K562 (cell line): Measurements from ENCODE around the gene HMBS. TPM values are rescaled to one million over a fixed set of nuclear protein-coding genes. Genes with fewer than 3 reads are reported as not detected.

Experiments used
- COPS2 ChIP-seq: fragments of 450-650 bp; conservative IDR thresholded peaks from 2 replicates; pipeline ENCODE4 v1.6.1; 2016; ENCODE audit warnings: mild to moderate bottlenecking, moderate library complexity
- CREB3L1 ChIP-seq: fragments of 450-650 bp; IDR thresholded peaks from 2 replicates; pipeline ENCODE4 v1.6.1; 2014; ENCODE audit warnings: low read depth, mild to moderate bottlenecking, moderate library complexity, borderline replicate concordance
- ELK3 ChIP-seq: fragments of 450-650 bp; formaldehyde crosslinking; IDR thresholded peaks from 2 replicates; pipeline ENCODE4 v1.4.0; 2020; ENCODE audit warnings: mild to moderate bottlenecking
- FIP1L1 ChIP-seq: fragments of 200-400 bp; formaldehyde crosslinking; IDR thresholded peaks from 2 replicates; pipeline ENCODE4 v1.6.1; 2018; ENCODE audit warnings: mild to moderate bottlenecking, low read depth, low read length; ENCODE audit not compliant: poor library complexity, severe bottlenecking
- GABPA ChIP-seq: fragments of 200-800 bp; sonication (Bioruptor generic); conservative IDR thresholded peaks from 2 replicates; pipeline ENCODE4 v1.6.1; 2016; ENCODE audit warnings: low read depth, missing genetic modification characterization, missing compliant biosample characterization
- GMEB1 ChIP-seq: fragments of 250-450 bp; sonication (Bioruptor Pico); IDR thresholded peaks from 2 replicates; pipeline ENCODE4 v1.4.0; 2020; ENCODE audit warnings: mild to moderate bottlenecking
- HDGF ChIP-seq: fragments of 450-650 bp; IDR thresholded peaks from 2 replicates; pipeline ENCODE4 v1.6.1; 2016
- KDM4B ChIP-seq, 2 experiments: fragments of 450-650 bp in 1 of 2; sonication (generic) in 1 of 2; IDR thresholded peaks; 2 replicates each; pipeline ENCODE4 v1.6.1; 2016 to 2017; ENCODE audit warnings: borderline replicate concordance in 2 of 2, antibody characterized with exemption in 1 of 2, low read depth in 1 of 2, mild to moderate bottlenecking in 1 of 2
- MXI1 ChIP-seq: IDR thresholded peaks from 2 replicates; pipeline ENCODE4 v1.6.1; 2011; ENCODE audit warnings: low read depth, mild to moderate bottlenecking, improper control_type of control experiment, low read length
- PBX2 ChIP-seq, 2 experiments: IDR thresholded peaks in 1 of 2; conservative IDR thresholded peaks in 1 of 2; 2 replicates each; pipeline ENCODE4 v1.6.1; 2016; ENCODE audit warnings: low read depth in 2 of 2, mild to moderate bottlenecking in 1 of 2, missing compliant biosample characterization in 1 of 2, missing genetic modification characterization in 1 of 2, moderate library complexity in 1 of 2
- SIN3A ChIP-seq, 2 experiments: fragments of 150-350 bp in 1 of 2; IDR thresholded peaks; 2 replicates each; pipeline ENCODE4 v1.6.1; 2011 to 2016; ENCODE audit warnings: borderline replicate concordance in 2 of 2, low read depth in 2 of 2, low read length in 2 of 2, mild to moderate bottlenecking in 2 of 2, moderate library complexity in 2 of 2; ENCODE audit not compliant: control insufficient read depth in 1 of 2
- ZMIZ1 ChIP-seq, 2 experiments: fragments of 150-350 bp in 1 of 2; IDR thresholded peaks; 2 replicates each; pipeline ENCODE4 v1.6.1; 2012 to 2016; ENCODE audit warnings: low read depth in 2 of 2, low read length in 2 of 2, mild to moderate bottlenecking in 1 of 2, moderate library complexity in 1 of 2
- ZNF24 ChIP-seq: fragments of 450-650 bp; IDR thresholded peaks from 2 replicates; pipeline ENCODE4 v1.6.1; 2016
- ZNF274 ChIP-seq: IDR thresholded peaks from 2 replicates; pipeline ENCODE4 v1.6.1; 2011; ENCODE audit warnings: low read depth, mild to moderate bottlenecking, low read length, moderate library complexity, borderline replicate concordance
- ZNF41 ChIP-seq: fragments of 250-450 bp; sonication (Bioruptor Pico); conservative IDR thresholded peaks from 2 replicates; pipeline ENCODE4 v1.4.0; 2020; ENCODE audit warnings: mild to moderate bottlenecking
- polyA plus RNA-seq, 8 experiments: library from polyadenylated mRNA; depleted of rRNA in 4 of 8; stranded (reverse) in 5 of 8; unstranded in 3 of 8; fragments of >200 nt; fragmentation: Nextera tagmentation in 2 of 8; fragmentation: Illumina TruSeq in 1 of 8; extraction: Ambion mirVana in 2 of 8; extraction: Trizol in 1 of 8; gene quantifications; 2 replicates each; pipeline versions ENCODE4 v1.2.1 to v1.2.3, GENCODE V29; 2011 to 2014; ENCODE audit warnings: inconsistent platforms in 1 of 8, missing spikeins in 1 of 8
- total RNA-seq, 7 experiments: library from RNA; depleted of rRNA in 6 of 7; stranded (reverse); fragments of >200 nt in 6 of 7; fragmentation: Illumina TruSeq in 2 of 7; extraction: Trizol in 2 of 7; gene quantifications; 2 replicates each; pipeline versions ENCODE4 v1.2.1 to v1.2.3, GENCODE V29; 2011 to 2021; ENCODE audit warnings: low replicate concordance in 1 of 7

The HMBS gene
- total and polyA plus RNA-seq, 9 of the 15 experiments (the other 6 are each of a cell fraction or from before 2014, with no cell fraction given): 56.9 to 385 (median 286) TPM

- TF ChIP-seq ELK3 (CRISPR knock-in tag) (no peak), GABPA (tag) (no peak), ZMIZ1 (IDR thresholded peaks at IDR 0.05; ENCODE audit: low read depth in 2 of 2, low read length in 2 of 2) (no peak), GMEB1 (CRISPR knock-in tag) (no peak), COPS2 (no peak), MXI1 (no peak), FIP1L1 (peak; percentile 22), ZNF24 (no peak), CREB3L1 (no peak), SIN3A (IDR thresholded peaks at IDR 0.05; ENCODE audit: borderline replicate concordance in 2 of 2, control insufficient read depth in 1 of 2, low read depth in 2 of 2, low read length in 2 of 2) (no peak), PBX2 (CRISPR knock-in tag; IDR thresholded peaks at IDR 0.05; ENCODE audit: low read depth) (no peak), PBX2 (tag; conservative IDR thresholded peaks at IDR 0.05; ENCODE audit: low read depth) (no peak), HDGF (no peak), ZNF41 (CRISPR knock-in tag) (no peak), ZNF274 (no peak), KDM4B (IDR thresholded peaks at IDR 0.05; ENCODE audit: borderline replicate concordance in 2 of 2, low read depth in 1 of 2) (no peak)
These were observed 23.0 kb downstream of the HMBS start (continued) for GRCh38 chr11:119107538-119108145.
